Germinal center (tissue), 1 donor: ENCODE results near the gene ANKRD1.
"Not testable (repeated sequence)": the region's sequence is repeated elsewhere in the genome, so short reads cannot be mapped to it uniquely, and the experiment has no call there.

Source experiments
- DNase-seq: peaks from one replicate; pipeline ENCODE4 v3.0.0; 2012; ENCODE audit warnings: mixed read lengths, low spot score

Gene ANKRD1

GRCh38 chr10:90920986-90921666 lies at the start of gene ANKRD1:
ANKRD1 (minus strand) TSS chr10:90921087; CDS start chr10:90921027, 60 bp downstream.
- DNase-seq, result no peak

- DNase-seq, result no peak
Measured at GRCh38 chr10:90969947-90970673, 49.2 kb upstream of the ANKRD1 start.

GRCh38 chr10:90969121-90969534 lies 48.2 kb upstream of the ANKRD1 start:
- no peak for DNase-seq

GRCh38 chr10:90968328-90969081 lies 47.6 kb upstream of the ANKRD1 start:
- no peak for DNase-seq

GRCh38 chr10:90967865-90968264 lies 47.0 kb upstream of the ANKRD1 start:
- no peak for DNase-seq

GRCh38 chr10:90966146-90966545 lies 45.3 kb upstream of the ANKRD1 start:
- DNase-seq, result no peak

- DNase-seq, result no peak
Measured at GRCh38 chr10:90965720-90966119, 44.8 kb upstream of the ANKRD1 start.

GRCh38 chr10:90964781-90965465 lies 44.0 kb upstream of the ANKRD1 start:
- DNase-seq, result no peak

- no peak for DNase-seq
Measured at GRCh38 chr10:90963331-90963730, 42.4 kb upstream of the ANKRD1 start.

- DNase-seq, result no peak
Measured at GRCh38 chr10:90960355-90960814, 39.5 kb upstream of the ANKRD1 start.

- DNase-seq, result no peak
Measured at GRCh38 chr10:90959826-90960225, 38.9 kb upstream of the ANKRD1 start.

GRCh38 chr10:90958781-90959180 lies 37.9 kb upstream of the ANKRD1 start:
- DNase-seq, result no peak

GRCh38 chr10:90947030-90947960 lies 26.4 kb upstream of the ANKRD1 start:
- DNase-seq, result no peak

- DNase-seq, result no peak
Measured at GRCh38 chr10:90945491-90946070, 24.7 kb upstream of the ANKRD1 start.

GRCh38 chr10:90944749-90945148 lies 23.9 kb upstream of the ANKRD1 start:
- no peak for DNase-seq

GRCh38 chr10:90942980-90943379 lies 22.1 kb upstream of the ANKRD1 start:
- DNase-seq, result not testable (repeated sequence)

GRCh38 chr10:90939648-90940047 lies 18.8 kb upstream of the ANKRD1 start:
- DNase-seq, result no peak

- no peak for DNase-seq
Measured at GRCh38 chr10:90939116-90939515, 18.2 kb upstream of the ANKRD1 start.

GRCh38 chr10:90937645-90938258 lies 16.9 kb upstream of the ANKRD1 start:
- DNase-seq, result no peak

GRCh38 chr10:90936276-90936659 lies 15.4 kb upstream of the ANKRD1 start:
- no peak for DNase-seq
